Hypothalamus (tissue), 51 donors: Measurements from ENCODE around the gene OR1D5.
A peak's percentile ranks its signal among the peaks of the same experiment; 100 is the strongest.
"Not testable (repeated sequence)": the region's sequence is repeated elsewhere in the genome, so short reads cannot be mapped to it uniquely, and the experiment has no call there.

Source experiments
- DNase-seq, 51 donors: peaks; one replicate each; lab custom pipeline; 2025; lab: John Stamatoyannopoulos, UW

OR1D5 gene

DNA sequence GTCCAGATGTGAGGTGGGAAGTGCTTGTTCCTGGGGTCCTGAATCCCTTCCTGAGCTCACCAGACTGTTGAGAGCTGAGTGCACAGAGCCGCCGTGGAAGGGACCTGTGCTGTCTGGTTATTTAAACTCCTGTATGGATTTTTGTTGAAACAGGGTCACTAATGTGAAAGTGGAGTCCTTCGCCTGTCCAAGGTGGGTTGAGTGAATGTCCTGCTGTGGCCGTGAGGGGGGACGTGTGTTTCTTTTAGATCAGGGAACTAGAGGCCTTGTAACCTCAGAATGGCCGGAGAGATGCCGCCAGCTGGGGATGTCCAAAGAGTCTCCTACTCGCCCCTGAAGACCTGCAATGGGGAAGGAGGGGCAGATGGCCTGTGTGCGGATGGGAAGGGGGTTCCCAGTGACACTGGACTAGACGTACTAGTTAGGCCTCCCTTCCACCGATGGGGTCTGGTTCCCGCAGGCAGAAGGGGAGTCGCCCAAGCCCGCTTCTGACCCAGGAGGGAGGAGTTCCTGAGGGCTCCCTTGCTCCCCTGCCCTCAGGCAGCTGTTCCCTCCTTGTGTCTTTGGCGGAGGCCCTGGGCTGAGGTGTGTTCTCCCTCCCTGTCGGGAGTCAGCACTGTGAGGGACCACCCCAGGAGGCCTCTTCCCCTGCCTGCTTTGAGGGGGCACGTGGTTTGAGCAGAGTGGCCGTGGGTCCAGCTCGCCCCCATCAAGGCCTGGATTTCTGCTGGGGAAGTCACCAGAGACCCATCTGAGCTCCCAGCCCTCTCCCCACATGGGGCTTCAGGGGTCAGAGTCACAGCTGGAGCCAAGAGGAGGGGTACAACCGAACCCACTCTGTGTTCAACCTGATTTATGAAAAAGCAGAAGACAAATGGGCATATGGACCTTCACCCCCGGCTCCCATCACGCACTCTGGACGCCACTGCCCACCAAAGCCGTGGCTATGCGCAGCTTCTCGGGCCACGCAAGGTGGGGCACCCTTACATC lies 30.9 kb downstream of the OR1D5 start:
- DNase-seq, result no peak

DNA sequence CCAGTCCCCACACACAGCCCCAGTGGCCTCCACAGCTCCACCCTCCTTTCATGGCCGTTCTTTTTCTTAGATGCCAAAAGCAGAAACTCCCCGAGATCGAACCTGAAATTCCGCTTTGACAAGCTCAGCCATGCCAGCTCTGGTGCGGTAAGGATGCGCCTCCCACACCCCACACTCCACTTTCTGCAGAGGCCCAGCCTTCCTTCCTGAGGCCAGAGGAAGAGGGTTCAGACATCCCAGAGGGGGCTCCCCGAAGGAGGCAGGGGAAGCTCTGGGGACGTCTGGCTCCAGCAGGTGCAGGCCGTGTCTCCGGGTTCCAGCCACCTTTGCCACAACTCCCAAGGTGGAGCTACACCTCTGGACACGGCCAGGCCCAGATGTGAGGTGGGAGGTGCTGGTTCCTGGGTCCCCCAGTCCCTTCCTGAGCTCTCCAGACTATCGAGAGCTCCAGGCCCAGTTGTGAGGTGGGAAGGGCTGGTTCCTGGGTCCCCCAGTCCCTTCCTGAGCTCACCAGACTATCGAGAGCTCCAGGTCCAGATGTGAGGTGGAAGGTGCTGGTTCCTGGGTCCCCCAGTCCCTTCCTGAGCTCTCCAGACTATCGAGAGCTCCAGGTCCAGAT lies 32.4 kb downstream of the OR1D5 start:
- not testable (repeated sequence) for DNase-seq

DNA sequence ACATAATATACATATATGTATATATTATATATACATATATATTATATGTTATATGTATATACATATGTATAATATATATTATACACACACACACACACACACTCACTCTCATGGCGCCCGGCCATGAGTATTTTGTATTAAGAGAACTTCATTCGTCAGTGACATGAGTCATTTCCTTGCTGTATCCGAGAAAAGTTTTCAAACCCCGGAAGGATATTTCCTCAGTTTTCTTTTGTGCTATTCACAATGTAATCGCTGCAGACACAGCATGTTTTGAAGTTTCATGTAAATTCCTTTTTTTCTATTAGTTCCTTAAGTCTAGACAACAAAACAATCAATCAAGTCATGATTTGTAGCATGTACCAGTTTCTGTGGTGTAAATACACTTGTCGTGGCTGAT lies 33.3 kb downstream of the OR1D5 start:
- no peak for DNase-seq

DNA sequence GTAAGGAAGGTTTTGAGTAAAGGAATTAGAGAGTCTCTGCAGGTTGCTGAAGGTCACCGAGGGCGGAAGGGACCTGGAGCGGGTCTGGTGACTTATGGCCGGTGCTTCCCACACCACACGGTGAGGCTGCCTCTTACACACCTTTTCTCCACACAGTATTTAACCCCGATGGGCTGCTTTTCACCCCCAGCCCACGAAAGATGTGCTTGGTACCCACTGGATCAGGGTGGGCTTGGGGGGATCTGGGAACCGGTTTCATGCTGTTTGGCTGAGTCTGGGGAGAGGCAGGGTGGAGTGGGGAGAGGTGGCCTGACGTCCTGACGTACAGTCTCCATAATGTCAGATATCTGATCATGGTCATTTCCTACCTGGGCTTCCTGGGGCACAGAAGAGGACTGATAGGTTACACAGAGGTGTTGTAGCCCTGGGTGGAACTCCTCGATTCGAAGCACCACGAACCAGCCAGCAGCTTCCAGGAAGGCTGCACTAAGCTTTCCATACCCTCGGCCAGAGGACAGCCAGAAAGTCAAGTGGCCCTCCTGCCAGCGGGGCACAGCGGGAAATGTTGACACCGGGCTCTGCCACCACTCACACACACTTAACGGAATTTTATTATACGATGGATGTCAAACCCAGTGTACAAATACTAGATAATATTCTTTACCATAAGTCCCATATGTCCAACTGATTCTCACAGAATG lies 34.0 kb downstream of the OR1D5 start:
- no peak for DNase-seq

DNA sequence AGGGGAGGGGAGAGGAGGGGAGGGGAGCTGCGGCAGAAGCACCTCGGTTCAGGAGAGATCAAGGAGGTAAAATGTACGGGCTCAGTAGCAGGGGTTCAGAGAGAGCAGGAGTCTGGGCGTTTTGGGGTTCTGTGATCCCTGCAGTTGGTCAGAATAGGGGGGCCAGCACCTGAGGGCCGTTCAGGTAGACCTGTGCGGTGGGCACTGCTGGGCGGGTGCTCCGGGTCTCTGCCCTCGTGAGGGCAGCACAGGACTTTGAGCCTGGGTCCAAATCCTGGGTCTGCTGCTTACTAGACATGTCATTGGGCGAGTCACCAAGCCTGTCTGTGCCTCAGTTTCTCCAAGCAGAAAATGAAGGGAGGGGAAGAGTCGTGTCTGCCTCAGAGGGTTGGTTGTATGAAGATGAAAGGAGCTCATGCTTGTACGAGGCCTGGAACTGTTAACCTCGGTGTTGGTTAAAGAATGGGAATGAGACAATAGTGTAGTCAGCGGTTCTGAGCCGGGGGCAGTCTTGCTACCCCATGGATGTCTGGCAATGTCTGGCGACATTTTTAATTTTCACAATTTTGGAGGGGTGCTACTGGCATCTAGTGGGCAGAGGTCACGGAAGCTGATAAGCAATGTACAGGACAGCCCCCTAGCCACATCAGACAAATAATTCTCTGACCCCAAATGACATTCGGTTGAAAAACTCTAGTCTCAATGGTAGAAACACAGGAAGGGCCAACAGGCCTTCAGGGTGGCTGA lies 35.4 kb downstream of the OR1D5 start:
- DNase-seq, result no peak

DNA sequence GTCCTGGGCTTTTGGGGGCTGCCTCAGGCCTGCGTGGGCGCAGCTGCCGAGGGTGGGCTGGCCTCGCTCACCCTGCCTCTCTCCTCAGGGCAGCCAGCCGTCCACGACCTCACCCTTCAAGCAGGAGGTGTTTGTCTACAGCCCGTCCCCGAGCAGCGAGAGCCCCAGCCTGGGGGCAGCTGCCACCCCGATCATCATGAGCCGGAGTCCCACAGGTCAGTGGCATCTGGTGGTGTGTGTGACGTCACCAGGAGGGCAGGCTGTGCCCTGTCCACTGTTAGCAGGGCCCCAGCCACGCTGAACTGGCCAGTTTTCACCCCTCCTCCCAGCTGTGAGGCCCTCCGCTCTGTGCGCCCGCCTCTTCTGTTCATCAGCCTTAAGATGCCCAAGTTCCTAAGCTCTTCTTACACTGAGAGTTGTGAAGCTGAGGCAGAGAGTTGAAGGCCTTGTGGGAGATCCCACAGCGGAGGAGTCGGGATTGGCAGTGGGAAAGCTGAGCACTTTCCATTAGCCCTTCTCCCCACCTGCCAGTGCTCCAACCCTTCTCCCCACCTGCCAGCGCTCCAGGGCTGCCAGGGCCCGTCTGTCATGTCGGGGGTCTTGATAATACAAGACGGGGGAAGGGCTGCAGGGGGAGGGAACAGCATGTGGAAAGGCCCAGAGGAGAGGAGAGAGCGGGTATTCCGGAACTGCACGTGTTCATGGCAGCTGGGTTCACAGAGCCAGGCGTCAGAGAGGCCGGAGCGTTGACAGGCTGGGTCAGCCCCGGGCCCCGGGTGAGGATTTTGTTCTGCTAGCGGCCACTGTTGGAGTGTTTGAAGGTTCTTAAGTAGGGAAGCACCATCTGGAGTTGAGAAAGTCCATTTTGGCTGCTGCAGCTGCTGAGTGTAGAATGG lies 36.3 kb downstream of the OR1D5 start:
- DNase-seq, result no peak

DNA sequence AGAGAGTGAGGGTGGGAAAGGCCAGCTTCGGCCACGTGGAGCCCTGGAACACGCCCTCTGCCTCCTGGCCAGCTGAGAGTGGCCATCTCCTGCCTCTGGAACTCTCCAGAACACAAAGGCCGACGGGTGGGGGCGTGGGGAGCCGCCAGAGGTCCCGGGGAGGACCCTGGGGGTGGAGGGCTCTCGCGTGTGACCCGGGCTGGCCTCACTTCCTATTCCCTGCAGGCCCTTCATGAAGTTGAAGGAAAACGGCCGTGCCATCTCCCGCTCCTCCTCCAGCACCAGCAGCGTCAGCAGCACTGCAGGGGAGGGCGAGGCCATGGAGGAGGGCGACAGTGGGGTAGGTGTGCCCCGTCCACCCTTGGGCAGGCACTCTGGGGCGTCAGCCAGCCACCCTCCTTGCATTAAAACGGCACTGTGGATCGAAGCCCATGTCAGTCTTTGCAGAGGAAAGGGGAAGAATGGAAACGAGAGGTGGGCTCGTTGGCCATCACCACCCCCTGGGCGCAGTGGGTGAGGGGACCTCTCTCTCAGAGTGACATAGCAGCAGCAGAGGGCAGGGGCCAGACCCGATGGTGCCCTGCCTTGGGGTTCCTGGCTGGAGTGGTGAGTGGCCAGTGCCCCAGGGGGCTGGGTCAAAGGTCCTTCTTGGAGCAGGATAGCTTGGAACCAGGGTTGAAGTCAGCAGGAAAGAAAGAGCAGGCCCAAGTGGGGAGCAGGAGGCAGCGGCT lies 37.1 kb downstream of the OR1D5 start:
- DNase-seq, result no peak

DNA sequence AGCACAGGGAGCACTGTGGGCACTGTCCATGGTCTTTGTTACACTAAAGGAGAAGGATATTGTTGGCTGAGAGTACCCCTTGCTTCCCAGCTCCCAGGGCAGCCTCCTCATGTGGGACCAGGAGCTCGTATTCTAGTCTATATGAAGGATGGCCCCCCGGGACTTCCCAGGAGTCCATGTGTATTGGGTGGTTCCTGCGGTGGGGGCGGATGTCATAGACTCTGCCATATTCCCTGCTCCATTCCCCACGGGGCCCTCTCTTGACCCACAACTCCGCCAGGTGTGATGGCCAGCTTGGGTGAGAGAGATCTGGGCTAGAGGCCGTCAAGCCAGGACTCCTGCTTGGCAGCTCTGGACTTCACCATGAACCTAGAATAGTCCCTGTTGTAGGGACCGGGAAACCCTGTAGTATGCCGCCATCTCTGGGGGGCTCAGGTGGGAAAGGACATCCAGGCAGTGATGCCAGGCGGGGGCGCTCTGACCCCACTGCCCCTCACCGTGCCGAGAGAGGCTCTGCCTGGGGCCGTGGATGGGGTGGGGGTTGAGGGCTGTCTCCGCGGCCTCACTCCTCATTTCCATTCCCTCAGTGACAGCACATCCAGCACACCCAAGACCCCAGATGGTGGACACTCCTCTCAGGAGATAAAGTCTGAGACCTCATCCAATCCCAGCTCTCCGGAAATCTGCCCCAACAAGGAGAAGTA lies 37.8 kb downstream of the OR1D5 start:
- no peak for DNase-seq

DNA sequence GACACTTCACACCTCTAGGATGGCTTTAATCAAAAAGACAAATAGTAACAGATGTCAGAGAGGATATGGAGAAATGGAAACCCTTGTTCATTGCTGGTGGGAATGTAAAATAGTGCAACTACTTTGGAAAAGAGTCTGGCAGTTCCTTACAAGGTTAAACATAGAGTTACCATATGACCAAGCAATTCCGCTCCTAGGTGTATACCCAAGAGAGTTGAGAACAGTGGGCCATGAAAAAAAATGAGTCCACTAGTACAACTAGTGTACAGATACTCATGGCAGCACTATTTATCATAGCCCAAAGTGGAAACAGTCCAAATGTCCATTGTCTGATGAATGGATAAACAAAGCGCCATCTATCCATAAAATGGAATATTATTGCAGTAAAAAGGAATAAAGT lies 39.1 kb downstream of the OR1D5 start:
- DNase-seq, result no peak

DNA sequence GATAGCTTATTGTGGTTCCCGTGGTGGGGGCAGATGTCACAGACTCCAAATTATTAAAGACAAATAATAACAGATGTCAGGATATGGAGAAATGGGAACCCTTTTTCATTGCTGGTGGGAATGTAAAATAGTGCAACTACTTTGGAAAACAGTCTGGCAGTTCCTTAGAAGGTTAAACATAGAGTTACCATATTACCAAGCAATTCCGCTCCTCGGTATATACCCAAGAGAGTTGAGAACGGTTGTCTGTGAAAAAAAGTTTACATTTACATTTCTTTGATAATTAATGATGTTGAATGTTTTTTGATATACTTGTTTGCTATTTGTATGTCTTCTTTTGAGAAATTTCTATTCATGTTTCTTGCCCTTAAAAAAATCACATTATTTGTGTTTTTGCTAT lies 41.2 kb downstream of the OR1D5 start:
- no peak for DNase-seq

DNA sequence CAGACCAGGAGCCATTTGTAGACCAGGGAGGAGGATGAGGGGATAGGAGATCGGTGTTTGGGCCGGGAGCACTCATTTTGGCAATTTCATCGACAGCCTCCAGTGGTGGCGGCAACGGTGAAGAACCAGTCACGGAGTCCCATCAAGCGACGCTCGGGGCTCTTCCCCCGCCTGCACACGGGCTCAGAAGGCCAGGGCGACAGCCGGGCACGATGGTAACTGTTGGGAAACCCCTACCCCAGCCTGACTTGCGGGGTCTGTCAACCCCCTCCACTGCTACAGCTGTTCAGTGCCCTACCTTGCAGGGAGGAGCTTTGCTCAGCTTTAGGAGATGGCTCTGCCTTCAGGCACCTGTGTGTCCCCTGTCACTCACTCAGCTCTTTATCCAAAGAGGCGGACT lies 43.0 kb downstream of the OR1D5 start:
- no peak for DNase-seq

DNA sequence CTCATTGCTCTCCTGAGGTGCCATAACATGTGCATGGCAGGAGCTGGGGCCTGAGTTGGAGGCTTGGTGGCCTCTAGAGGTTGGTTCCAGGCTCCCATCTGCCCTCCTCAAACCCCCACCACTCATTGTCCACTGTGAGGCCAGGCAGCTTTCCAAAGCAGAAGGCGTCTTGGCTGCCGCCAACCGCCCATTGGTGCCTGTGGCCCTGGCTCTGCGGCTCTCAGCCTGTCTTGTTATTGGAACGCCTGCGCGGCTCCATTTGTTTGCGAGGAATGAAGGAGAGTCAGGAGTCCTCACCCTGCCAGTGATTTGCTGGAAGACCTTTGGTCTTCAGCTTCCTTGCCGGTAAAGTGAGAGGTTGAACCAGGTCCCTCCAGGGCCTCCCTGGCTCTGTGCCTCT lies 43.6 kb downstream of the OR1D5 start:
- DNase-seq, result peak in 1 of 51 donors; percentile 12

DNA sequence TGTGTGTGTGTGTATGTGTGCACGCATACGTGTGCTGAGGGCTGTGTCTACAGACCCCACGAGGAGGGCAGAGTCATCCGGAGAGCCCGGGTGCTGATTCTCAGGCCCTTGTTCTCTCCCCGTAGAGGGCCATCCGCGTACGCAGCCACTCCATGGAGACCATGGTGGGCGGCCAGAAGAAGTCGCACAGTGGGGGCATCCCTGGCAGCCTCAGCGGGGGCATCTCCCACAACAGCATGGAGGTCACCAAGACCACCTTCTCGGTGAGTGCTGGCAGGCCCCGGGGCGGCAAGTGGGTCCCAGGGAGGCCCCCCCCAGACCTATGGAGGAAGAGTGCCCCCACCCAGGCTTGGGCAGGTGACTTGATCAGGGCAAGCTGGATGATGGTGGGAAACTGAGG lies 45.5 kb downstream of the OR1D5 start:
- DNase-seq, result no peak

DNA sequence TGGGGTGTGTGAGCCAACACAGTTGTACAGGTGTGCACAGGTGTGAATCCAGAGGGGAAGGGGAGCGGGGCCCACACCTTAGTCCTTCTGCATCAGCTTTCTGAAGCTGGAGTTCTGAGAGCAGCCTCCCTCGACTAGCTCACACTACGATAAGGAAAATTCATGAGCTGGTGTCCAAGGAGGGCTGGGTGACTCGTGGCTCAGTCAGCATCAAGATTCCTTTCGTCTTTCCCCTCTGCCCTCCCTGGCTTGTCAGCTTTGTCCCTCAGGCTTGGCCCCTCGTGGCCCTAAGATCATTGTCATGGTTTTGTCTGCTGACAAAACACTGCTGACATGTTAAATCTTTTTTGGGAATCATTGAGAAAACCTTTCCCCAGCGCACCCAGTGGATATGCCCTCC lies 47.5 kb downstream of the OR1D5 start:
- DNase-seq, result no peak

DNA sequence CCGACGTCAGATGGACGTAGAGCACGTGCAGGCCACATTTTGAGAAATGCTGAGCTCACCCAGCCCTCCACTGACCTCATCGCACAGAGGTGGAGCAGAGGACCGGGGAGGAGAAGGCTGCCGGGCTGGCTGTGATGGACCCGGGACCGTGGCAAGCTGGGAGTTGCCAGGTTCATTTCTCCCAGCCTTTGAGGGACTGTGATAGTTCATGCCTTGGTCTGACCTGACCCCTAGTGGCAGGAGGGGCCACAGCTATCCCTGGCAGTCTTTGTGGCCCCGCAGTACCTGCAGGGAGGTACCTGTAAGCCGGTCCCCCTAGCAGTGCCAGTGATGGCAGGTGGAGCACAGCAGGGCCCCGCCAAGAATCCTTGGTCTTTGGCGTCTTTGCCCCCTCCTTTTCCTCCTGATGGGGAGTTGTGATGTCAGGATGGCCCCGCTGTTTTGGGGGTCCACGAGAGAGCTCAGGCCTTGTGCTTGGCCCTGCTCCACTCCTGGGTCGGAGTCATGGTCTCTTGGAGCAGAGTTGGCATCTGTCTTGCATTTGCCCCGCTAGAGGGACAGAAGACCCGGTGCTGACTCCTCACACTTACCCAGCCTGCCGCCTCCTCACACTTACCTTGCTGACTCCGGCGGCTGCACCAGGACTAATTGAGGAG lies 50.4 kb downstream of the OR1D5 start:
- DNase-seq, result peak in 42 of 51 donors; percentile 6 to 77 (median 38)
